ENCODE measurements around the gene CERS6. TPM values are rescaled to one million over a fixed set of nuclear protein-coding genes. Genes with fewer than 3 reads are reported as not detected.

Gene CERS6
- total RNA-seq, 2 donors from 2014 or later, result 12.5 to 16.3 TPM

GRCh38 chr2:168564641-168565040, 108.6 kb downstream of the CERS6 start:
- TF ChIP-seq POLR2A (IDR thresholded peaks at IDR 0.05) (no peak), CTCF (IDR thresholded peaks at IDR 0.05) (no peak)
- Histone ChIP-seq H3K4me3 (no peak overlapping the region), H3K27me3 (no peaks in the 10 kb centered on the region), H3K4me1 (peaks cover 5% of the 10 kb centered on the region), H3K36me3 (replicated peaks in 1 of 2; ENCODE audit: insufficient read depth in 1 of 2, low read depth in 2 of 2) (no peaks in the 10 kb centered on the region), H3K9me3 (no peaks in the 10 kb centered on the region), H3K27ac (no peak overlapping the region)
- ATAC-seq, result no peak
- no peak for DNase-seq
- intact Hi-C loops (cut with DNase I), result no loop called here

- Histone ChIP-seq H3K4me1 (peaks cover 5% of the 10 kb centered on the region), H3K27me3 (no peaks in the 10 kb centered on the region), H3K9me3 (no peaks in the 10 kb centered on the region), H3K4me3 (no peak overlapping the region), H3K36me3 (replicated peaks in 1 of 2; ENCODE audit: insufficient read depth in 1 of 2, low read depth in 2 of 2) (no peaks in the 10 kb centered on the region), H3K27ac (no peak overlapping the region)
- DNase-seq (no peak), ATAC-seq (no peak)
- TF ChIP-seq POLR2A (IDR thresholded peaks at IDR 0.05) (no peak), CTCF (IDR thresholded peaks at IDR 0.05) (no peak)
- 83 to 84% methylated on average over 6 of the region's 6 CpGs for WGBS, 2 donors
- intact Hi-C loops (cut with DNase I), result no loop called here
Measured at GRCh38 chr2:168565112-168565511, 109.0 kb downstream of the CERS6 start.

GRCh38 chr2:168565512-168565911, 109.4 kb downstream of the CERS6 start:
- intact Hi-C loops (cut with DNase I), result no loop called here
- 94% methylated on average over 2 of the region's 2 CpGs for WGBS, 2 donors
- H3K9me3 ChIP-seq, result no peaks in the 10 kb centered on the region
- ATAC-seq (no peak), DNase-seq (no peak)
- H3K36me3 ChIP-seq (replicated peaks in 1 of 2; ENCODE audit: insufficient read depth in 1 of 2, low read depth in 2 of 2), result no peaks in the 10 kb centered on the region
- peaks cover 5% of the 10 kb centered on the region for H3K4me1 ChIP-seq
- no peak overlapping the region for H3K27ac ChIP-seq
- no peak for TF ChIP-seq POLR2A (IDR thresholded peaks at IDR 0.05)
- H3K27me3 ChIP-seq, result no peaks in the 10 kb centered on the region
- H3K4me3 ChIP-seq, result no peak overlapping the region

- peaks cover 5% of the 10 kb centered on the region for H3K4me1 ChIP-seq
- DNase-seq (no peak), ATAC-seq (no peak)
- no peaks in the 10 kb centered on the region for H3K36me3 ChIP-seq (replicated peaks in 1 of 2; ENCODE audit: insufficient read depth in 1 of 2, low read depth in 2 of 2)
- H3K4me3 ChIP-seq, result no peak overlapping the region
- no peak overlapping the region for H3K27ac ChIP-seq
- TF ChIP-seq CTCF (IDR thresholded peaks at IDR 0.05), result no peak
- no peak for TF ChIP-seq POLR2A (IDR thresholded peaks at IDR 0.05)
- intact Hi-C loops (cut with DNase I), result no loop called here
- no peaks in the 10 kb centered on the region for H3K27me3 ChIP-seq
- no peaks in the 10 kb centered on the region for H3K9me3 ChIP-seq
Measured at GRCh38 chr2:168566974-168567665, 111.0 kb downstream of the CERS6 start.

- Histone ChIP-seq H3K27ac (no peak overlapping the region), H3K4me3 (no peak overlapping the region), H3K9me3 (no peaks in the 10 kb centered on the region), H3K27me3 (no peaks in the 10 kb centered on the region), H3K4me1 (peaks cover 5% of the 10 kb centered on the region), H3K36me3 (replicated peaks in 1 of 2; ENCODE audit: insufficient read depth in 1 of 2, low read depth in 2 of 2) (no peaks in the 10 kb centered on the region)
- TF ChIP-seq CTCF (IDR thresholded peaks at IDR 0.05), result no peak
- TF ChIP-seq POLR2A (IDR thresholded peaks at IDR 0.05), result no peak
- ATAC-seq, result no peak
- intact Hi-C loops (cut with DNase I), result no loop called here
- 90 to 95% methylated on average over 4 of the region's 4 CpGs for WGBS, 2 donors
- DNase-seq, result no peak
Measured at GRCh38 chr2:168567836-168568235, 111.8 kb downstream of the CERS6 start.

Data from body of pancreas (tissue), 4 donors.